ENCODE results near the gene GLYAT. TPM values are rescaled to one million over a fixed set of nuclear protein-coding genes. Genes with fewer than 3 reads are reported as not detected.

GLYAT gene
- total and polyA plus RNA-seq, 8 donors, result 0.16 to 0.89 (median 0.37) TPM; not detected in 2

DNA sequence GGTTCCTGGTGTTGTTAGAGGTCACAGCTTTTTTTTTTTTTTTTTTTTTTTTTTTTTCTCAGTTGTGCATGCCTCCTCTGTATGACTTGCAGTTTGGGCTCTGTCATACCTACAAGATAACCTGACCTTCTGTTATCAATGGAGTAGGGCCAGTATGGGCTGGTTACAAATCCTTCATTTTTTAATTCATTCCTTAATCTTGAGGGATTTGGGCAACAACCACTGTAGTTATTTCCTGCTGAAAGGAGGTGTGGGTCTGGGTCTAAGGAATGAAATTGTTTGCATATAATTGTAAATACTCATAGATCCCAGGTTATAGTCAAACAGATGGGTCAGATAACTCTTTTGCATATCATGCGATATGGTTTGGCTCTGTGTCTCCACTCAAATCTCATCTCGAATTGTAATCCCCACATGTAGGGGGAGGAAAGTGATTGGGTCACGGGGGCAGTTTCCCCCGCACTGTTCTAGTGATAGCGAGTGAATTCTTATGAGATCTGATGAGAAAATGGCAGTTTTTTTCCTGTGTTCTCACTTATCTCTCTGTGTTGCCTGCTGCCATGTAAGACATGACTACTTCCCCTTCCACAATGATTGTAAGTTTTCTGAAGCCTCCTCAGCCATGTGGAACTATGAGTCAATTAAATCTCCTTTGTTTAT, 14.1 kb upstream of the GLYAT start:
- TF ChIP-seq, protein P1, sequence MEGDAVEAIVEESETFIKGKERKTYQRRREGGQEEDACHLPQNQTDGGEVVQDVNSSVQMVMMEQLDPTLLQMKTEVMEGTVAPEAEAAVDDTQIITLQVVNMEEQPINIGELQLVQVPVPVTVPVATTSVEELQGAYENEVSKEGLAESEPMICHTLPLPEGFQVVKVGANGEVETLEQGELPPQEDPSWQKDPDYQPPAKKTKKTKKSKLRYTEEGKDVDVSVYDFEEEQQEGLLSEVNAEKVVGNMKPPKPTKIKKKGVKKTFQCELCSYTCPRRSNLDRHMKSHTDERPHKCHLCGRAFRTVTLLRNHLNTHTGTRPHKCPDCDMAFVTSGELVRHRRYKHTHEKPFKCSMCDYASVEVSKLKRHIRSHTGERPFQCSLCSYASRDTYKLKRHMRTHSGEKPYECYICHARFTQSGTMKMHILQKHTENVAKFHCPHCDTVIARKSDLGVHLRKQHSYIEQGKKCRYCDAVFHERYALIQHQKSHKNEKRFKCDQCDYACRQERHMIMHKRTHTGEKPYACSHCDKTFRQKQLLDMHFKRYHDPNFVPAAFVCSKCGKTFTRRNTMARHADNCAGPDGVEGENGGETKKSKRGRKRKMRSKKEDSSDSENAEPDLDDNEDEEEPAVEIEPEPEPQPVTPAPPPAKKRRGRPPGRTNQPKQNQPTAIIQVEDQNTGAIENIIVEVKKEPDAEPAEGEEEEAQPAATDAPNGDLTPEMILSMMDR (IDR thresholded peaks at IDR 0.05), result no peak
- DNase-seq, result no peak
- H3K4me3 ChIP-seq, result no peak overlapping the region
- H3K4me1 ChIP-seq, result no peaks in the 10 kb centered on the region
- H3K27ac ChIP-seq, result no peak overlapping the region
- intact Hi-C loops (cut with DNase I), result no loop called here
- no peak for ATAC-seq
- H3K27me3 ChIP-seq, result peaks cover 0 to 5% of the 10 kb centered on the region in 2 donors
- no peaks in the 10 kb centered on the region for H3K36me3 ChIP-seq
- peaks cover 0 to 14% of the 10 kb centered on the region in 2 donors for H3K9me3 ChIP-seq

DNA sequence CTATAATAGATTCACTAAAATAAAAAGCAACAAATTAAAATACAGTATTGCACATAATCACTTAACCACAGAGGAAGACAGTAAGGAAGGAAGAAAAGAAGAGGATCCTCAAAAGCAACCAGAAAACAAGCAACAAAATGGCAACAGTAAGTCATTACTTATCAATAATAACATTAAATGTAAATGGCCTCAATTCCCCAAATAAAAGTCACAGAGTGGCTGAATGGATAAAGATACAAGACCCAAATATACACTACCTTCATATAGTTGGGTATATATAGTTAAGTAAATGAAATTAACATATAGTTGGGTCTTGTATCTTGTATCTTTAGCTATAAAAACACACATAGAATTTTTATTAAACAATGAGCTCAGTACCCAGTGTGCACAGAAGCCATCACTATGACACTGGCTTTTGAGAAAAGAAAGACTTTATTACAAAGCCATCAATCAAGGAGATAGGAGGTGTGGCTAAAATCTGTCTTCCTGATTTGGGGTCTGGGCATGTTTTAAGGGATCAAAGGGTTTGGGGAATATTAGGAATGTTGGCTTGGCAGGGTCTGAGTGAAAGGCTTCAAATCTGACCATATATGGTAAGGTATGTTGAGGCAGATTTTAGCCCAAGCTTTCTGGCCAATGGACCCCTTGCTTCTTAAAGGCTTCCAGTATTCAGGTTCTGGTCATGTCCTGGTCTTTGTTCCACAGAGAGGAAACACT, 13.4 kb upstream of the GLYAT start:
- TF ChIP-seq, protein P1 (IDR thresholded peaks at IDR 0.05), result no peak
- H3K36me3 ChIP-seq, result no peaks in the 10 kb centered on the region
- H3K4me1 ChIP-seq, result no peaks in the 10 kb centered on the region
- ATAC-seq, result no peak
- DNase-seq, result no peak
- peaks cover 0 to 5% of the 10 kb centered on the region in 2 donors for H3K27me3 ChIP-seq
- intact Hi-C loops (cut with DNase I), result no loop called here
- H3K27ac ChIP-seq, result no peak overlapping the region
- peaks cover 0 to 21% of the 10 kb centered on the region in 2 donors for H3K9me3 ChIP-seq
- no peak overlapping the region for H3K4me3 ChIP-seq

DNA sequence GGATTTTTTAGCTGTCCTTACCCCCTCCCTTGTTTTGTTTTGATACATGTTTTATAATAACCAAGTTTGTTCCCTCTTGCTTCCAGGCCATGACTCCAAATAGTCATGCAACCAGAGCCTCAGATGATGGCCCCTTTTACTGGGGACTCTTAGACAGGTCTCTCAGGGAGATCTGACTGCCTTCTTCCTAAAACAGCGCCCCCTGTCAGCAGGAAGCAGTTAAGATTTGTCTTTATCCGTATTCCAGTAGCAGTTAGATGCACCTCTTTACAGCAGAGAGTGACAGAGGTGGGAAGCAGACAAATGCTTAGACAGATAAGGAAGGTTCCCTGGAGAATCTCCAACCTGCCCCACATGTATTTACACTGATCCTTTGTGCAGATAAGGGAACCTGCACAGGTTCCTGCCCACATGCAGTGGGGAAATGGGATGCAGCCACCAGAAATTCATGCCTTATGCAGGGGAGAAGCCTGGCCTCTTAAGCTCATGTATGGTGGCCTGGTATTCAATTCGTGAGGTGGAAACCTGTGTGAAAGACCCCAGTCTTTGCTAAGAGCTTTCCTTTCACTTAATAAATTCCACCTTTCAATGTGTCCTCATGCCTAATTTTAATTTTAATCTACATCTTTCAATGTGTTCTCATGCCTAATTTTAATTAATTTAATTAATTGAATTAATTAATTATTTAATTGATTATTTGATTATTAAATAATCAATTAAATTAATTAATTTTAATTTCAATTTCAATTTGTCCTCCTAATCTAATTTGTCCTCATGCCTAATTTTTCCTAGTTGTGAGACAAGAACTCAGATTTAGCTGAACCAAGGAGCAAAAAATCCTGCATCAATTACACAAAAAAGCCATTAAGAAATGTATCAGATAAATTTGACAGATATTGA, 11.5 kb upstream of the GLYAT start:
- ATAC-seq, result no peak
- no peak overlapping the region for H3K27ac ChIP-seq
- no peak for DNase-seq
- TF ChIP-seq, protein P1 (IDR thresholded peaks at IDR 0.05), result no peak
- no peaks in the 10 kb centered on the region for H3K36me3 ChIP-seq
- no peaks in the 10 kb centered on the region for H3K4me1 ChIP-seq
- no peak overlapping the region for H3K4me3 ChIP-seq
- peaks cover 0 to 25% of the 10 kb centered on the region in 2 donors for H3K9me3 ChIP-seq
- no peaks in the 10 kb centered on the region for H3K27me3 ChIP-seq
- intact Hi-C loops (cut with DNase I), result no loop called here

DNA sequence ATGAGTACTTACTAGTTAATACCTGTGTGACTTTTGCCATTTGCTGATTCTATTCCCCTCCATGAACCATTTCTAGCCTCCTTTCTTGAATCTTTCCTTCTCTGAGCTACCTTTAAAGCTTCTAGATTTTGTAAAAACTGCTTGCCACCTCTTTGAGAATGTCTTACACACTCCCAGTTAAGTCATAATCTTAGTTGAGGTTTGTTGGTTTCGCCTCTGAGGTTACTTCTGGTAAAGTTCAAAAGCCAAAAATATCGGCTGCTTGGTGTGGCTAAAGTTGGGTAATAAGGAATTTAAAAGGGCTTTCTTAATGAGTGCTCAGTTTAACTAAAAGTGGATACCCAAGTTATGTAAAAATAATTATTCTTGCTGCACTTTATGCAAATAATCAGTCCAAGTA, 10.4 kb upstream of the GLYAT start:
- DNase-seq, result no peak
- Histone ChIP-seq H3K27ac (no peak overlapping the region), H3K4me3 (no peak overlapping the region), H3K4me1 (no peaks in the 10 kb centered on the region), H3K27me3 (no peaks in the 10 kb centered on the region), H3K36me3 (no peaks in the 10 kb centered on the region), H3K9me3 (peaks cover 0 to 25% of the 10 kb centered on the region in 2 donors)
- intact Hi-C loops (cut with DNase I), result no loop called here
- TF ChIP-seq, protein P1 (IDR thresholded peaks at IDR 0.05), result no peak
- no peak for ATAC-seq

DNA sequence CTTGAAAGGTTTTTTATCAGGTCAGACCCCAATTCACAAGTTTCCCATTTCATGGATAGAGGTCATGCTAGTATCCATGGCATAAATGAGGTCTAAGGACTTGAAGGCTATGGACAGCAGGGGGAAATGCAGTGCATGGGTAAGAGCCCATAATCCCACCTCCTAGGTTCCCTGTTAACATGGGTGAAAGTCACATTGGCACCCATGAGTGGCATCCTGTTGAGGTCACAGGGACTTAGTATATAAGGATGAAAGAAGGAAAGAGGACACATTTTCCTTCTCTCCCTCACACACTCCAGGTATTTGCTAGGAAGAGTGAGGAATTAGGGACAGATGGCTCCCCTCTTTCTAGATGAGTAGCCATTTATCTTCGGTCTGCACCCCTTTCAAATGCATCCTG, 9.4 kb upstream of the GLYAT start:
- H3K27me3 ChIP-seq, result no peaks in the 10 kb centered on the region
- H3K9me3 ChIP-seq, result peaks cover 0 to 25% of the 10 kb centered on the region in 2 donors
- H3K27ac ChIP-seq, result no peak overlapping the region
- H3K4me3 ChIP-seq, result no peak overlapping the region
- H3K4me1 ChIP-seq, result no peaks in the 10 kb centered on the region
- DNase-seq, result no peak
- TF ChIP-seq, protein P1 (IDR thresholded peaks at IDR 0.05), result no peak
- ATAC-seq, result no peak
- intact Hi-C loops (cut with DNase I), result no loop called here
- no peaks in the 10 kb centered on the region for H3K36me3 ChIP-seq
